ENCODE results near the gene SUMF2. TPM values are rescaled to one million over a fixed set of nuclear protein-coding genes. Genes with fewer than 3 reads are reported as not detected.
"Not testable (repeated sequence)": the region's sequence is repeated elsewhere in the genome, so short reads cannot be mapped to it uniquely, and the experiment has no call there.

The SUMF2 gene
- total and polyA plus RNA-seq, 12 donors, result 20.8 to 49.2 (median 36.1) TPM

DNA sequence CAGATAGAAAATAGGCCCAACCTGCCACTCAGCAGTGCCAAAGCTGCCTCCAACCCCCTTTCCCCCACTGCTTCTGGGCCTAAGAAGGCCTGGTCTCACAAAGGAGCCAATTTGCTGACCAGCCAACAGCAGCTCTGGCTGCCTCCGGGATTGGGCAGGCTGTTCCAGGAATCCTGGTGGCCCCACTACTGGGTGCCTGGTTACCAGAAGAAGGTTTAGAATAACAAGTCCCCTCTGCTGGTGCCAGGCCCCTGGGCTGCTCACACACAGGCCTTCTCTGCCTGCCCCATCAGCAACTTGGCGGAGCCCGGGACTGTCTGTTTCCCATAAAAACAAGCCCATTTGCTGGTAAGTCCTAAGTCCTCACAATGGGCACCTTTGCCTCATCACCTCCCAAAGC lies 27.5 kb downstream of the SUMF2 start:
- ATAC-seq, result peak; percentile 78 to 95 (median 90)
- 51 to 63% methylated on average over 3 of the region's 3 CpGs for WGBS, 2 donors
- H3K36me3 ChIP-seq, result peaks cover 0 to 30% (median 12%) of the 10 kb centered on the region in 9 donors
- DNase-seq, result peak; percentile 70 to 78
- TF ChIP-seq, protein P1, sequence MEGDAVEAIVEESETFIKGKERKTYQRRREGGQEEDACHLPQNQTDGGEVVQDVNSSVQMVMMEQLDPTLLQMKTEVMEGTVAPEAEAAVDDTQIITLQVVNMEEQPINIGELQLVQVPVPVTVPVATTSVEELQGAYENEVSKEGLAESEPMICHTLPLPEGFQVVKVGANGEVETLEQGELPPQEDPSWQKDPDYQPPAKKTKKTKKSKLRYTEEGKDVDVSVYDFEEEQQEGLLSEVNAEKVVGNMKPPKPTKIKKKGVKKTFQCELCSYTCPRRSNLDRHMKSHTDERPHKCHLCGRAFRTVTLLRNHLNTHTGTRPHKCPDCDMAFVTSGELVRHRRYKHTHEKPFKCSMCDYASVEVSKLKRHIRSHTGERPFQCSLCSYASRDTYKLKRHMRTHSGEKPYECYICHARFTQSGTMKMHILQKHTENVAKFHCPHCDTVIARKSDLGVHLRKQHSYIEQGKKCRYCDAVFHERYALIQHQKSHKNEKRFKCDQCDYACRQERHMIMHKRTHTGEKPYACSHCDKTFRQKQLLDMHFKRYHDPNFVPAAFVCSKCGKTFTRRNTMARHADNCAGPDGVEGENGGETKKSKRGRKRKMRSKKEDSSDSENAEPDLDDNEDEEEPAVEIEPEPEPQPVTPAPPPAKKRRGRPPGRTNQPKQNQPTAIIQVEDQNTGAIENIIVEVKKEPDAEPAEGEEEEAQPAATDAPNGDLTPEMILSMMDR (IDR thresholded peaks at IDR 0.05), result no peak
- H3K27ac ChIP-seq, result peak overlapping the region; percentile 74 to 92 (median 84)
- intact Hi-C loops (cut with DNase I), result loop anchor here in 1 of 10 donors (1.0 kb wide), 1 partner anchor 12 kb away; no protein-coding TSS in a partner anchor
- no peaks in the 10 kb centered on the region for H3K27me3 ChIP-seq
- no peaks in the 10 kb centered on the region for H3K9me3 ChIP-seq
- H3K4me1 ChIP-seq, result peaks cover 3 to 33% (median 25%) of the 10 kb centered on the region in 9 donors
- H3K4me3 ChIP-seq, result peak overlapping the region in 8 of 10 donors; percentile 25 to 49 (median 42)

DNA sequence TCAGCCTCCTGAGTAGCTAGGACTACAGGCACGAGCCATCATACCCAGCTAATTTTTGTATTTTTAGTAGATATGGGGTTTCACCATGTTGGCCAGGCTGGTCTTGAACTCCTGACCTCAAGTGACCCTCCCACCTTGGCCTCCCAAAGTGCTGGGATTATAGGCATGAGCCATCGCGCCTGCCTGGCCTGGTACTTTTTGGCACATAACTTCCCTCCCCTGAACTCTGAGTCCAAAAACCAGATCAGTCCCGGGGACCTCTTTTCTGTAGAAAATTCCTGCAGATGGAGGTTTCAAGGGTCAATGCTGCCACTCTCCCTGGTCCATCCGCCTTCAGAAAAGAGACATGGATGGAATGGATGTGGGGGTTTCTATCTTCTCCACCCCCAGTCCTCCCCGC lies 28.3 kb downstream of the SUMF2 start:
- H3K9me3 ChIP-seq; intact Hi-C loops (cut with DNase I); DNase-seq; H3K27me3 ChIP-seq: not testable (repeated sequence)
- peaks cover 0 to 22% (median 8%) of the 10 kb centered on the region in 9 donors for H3K36me3 ChIP-seq
- H3K4me3 ChIP-seq, result peak overlapping the region in 9 of 10 donors; percentile 25 to 49 (median 42)
- WGBS, 2 donors, result 22 to 24% methylated on average over 6 of the region's 6 CpGs
- ATAC-seq, result peak; percentile 3 to 47 (median 22)
- peak overlapping the region; percentile 74 to 92 (median 84) for H3K27ac ChIP-seq
- H3K4me1 ChIP-seq, result peaks cover 3 to 35% (median 25%) of the 10 kb centered on the region in 9 donors

DNA sequence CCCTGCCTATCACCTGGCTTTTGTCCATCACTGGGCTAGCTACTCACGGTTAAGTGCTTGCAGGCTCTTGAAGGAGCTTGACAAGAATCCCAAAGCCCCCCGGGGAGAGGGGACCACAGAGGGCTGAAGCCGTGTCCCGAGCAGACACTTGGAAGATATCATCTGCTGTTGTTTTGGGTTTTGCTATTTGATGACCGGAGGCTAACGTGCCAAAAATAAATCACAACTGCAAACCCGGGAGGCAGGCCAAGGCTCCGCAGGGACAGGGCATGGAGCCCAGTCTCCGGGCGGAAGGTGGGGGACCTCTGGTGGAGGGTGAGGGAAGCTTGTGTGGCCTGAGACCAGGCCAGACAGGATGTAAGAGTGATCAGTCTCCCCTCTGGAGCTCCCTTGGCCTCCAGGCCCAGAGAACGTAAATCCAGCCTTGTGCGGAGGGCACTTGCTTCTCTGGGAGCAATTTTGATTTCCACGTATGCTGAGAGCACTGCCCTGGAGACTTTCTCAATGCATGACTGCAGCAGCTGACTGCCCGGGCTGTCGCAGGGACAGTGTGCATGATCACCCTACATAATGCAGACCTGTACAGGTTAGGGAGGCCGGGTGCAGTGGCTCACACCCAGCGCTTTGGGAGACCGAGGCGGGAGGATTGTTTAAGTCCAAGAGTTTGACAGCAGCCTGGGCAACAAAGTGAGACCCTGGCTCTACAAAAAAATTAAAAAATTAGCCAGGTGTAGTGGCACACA lies 28.9 kb downstream of the SUMF2 start, which contains the start of gene PHKG1:
PHKG1 (minus strand) TSS at position 164 of the 743 bp plus-strand sequence. CDS start 4,011 bp downstream, outside the sequence.
- Histone ChIP-seq H3K9me3 (no peaks in the 10 kb centered on the region), H3K27ac (peak within 1 kb of the TSS; percentile 74 to 92 (median 84)), H3K4me3 (peak within 1 kb of the TSS in 9 of 10 donors; percentile 25 to 49 (median 42)), H3K36me3 (peaks cover 0 to 17% (median 7%) of the 10 kb centered on the region in 9 donors), H3K4me1 (peaks cover 3 to 41% (median 25%) of the 10 kb centered on the region in 9 donors), H3K27me3 (no peaks in the 10 kb centered on the region)
- ATAC-seq, result peak; percentile 88 to 94 (median 91)
- DNase-seq, result peak; percentile 89
- intact Hi-C loops (cut with DNase I), result no loop called here
- WGBS, 2 donors, result 26 to 32% methylated on average over 19 of the region's 19 CpGs
- TF ChIP-seq, protein P1 (IDR thresholded peaks at IDR 0.05), result peak; percentile 60 to 86 (median 69)

DNA sequence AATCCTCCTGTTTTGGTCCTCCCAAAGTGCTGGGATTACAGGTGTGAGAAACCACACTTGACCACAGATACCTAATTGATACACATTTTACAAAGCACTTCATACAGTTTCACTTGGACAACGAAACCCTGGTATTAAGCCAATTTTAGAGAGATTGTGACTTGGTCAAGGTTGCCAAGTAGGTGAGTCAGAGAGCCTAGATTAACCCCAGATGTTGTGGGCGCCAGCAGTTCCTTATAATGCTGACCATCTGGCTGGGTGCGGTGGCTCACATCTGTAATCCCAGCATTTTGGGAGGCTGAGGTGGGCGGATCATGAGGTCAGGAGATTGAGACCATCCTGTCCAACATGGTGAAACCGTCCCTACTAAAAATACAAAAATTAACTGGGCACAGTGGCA lies 33.6 kb downstream of the SUMF2 start:
- peak in 1 of 2 donors; percentile 29 for DNase-seq
- H3K9me3 ChIP-seq, result no peaks in the 10 kb centered on the region
- no peaks in the 10 kb centered on the region for H3K27me3 ChIP-seq
- H3K4me1 ChIP-seq, result peaks cover 3 to 22% (median 12%) of the 10 kb centered on the region in 9 donors
- H3K27ac ChIP-seq, result peak overlapping the region in 1 of 10 donors; percentile 9
- peak in 7 of 8 donors; percentile 10 to 73 (median 44) for ATAC-seq
- intact Hi-C loops (cut with DNase I), result no loop called here
- TF ChIP-seq, protein P1 (IDR thresholded peaks at IDR 0.05), result no peak
- peaks cover 0 to 46% (median 35%) of the 10 kb centered on the region in 9 donors for H3K36me3 ChIP-seq
- H3K4me3 ChIP-seq, result no peak overlapping the region
- 53 to 56% methylated on average over 5 of the region's 5 CpGs for WGBS, 2 donors

DNA sequence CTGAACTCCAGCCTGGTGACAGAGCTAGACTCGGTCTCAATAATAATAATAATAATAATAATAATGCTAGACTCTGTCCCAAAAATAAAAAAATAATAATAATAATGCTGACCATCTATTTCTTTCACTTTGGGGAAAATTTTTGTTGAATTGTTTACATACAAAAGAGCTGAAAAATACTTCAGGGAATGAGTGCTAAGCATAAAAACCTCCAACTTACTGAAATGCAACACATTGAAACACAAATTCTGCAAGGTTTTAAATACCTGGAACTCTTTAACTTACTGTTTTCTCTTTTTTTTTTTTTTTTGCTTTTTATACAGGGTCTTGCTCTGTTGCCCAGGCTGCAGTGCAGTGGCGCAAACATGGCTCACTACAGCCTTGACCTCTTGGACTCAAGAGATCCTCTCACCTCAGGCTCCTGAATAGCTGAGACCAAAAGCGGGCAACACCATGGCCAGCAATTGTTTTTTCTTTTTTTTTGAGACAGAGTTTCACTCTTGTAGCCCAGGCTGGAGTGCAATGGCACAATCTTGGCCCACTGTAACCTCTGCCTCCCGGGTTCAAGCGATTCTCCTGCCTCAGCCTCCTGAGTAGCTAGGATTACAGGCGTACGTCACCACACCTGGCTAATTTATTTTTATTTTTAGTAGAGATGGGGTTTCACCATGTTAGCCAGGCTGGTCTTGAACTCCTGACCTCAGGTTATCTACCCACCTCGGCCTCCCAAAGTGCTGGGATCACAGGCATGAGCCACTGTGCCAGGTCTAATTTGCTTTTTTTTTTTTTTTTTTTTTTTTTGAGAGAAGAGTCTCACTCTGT lies 34.3 kb downstream of the SUMF2 start:
- WGBS, 2 donors, result 92 to 93% methylated on average over 8 of the region's 8 CpGs
- Histone ChIP-seq H3K4me1 (peaks cover 0 to 15% (median 9%) of the 10 kb centered on the region in 9 donors), H3K36me3 (peaks cover 0 to 53% (median 42%) of the 10 kb centered on the region in 9 donors), H3K27ac (peak overlapping the region in 1 of 10 donors; percentile 9)
- DNase-seq; H3K27me3 ChIP-seq; H3K4me3 ChIP-seq; intact Hi-C loops (cut with DNase I); H3K9me3 ChIP-seq; ATAC-seq: not testable (repeated sequence)

Measured in heart right ventricle (tissue), 16 donors.